SW480 (cell line): ENCODE measurements around the gene SMARCA2.
"Not testable (repeated sequence)": the region's sequence is repeated elsewhere in the genome, so short reads cannot be mapped to it uniquely, and the experiment has no call there.

Experiments used
- DNase-seq: peaks from one replicate; pipeline ENCODE4 v3.0.0-alpha.2; 2016; ENCODE audit warnings: low spot score

The SMARCA2 gene

GRCh38 chr9:2145746-2146145, 130.6 kb downstream of the SMARCA2 start:
- no peak for DNase-seq

DNA sequence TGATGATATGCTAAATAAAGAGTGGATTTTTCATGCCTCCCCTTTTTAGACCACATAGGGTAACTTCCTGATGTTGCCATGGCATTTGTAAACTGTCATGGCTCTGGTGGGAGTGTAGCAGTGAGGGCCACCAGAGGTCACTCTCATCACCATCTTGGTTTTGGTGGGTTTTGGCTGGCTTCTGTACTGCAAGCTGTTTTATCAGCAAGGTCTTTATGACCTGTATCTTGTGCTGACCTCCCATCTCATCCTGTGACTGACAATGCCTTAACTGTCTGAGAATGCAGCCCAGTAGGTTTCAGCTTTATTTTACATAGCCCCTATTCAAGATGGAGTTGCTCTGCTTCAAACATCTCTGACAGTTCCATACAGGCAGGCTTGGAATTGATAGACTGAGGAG, 131.6 kb downstream of the SMARCA2 start:
- not testable (repeated sequence) for DNase-seq

DNA sequence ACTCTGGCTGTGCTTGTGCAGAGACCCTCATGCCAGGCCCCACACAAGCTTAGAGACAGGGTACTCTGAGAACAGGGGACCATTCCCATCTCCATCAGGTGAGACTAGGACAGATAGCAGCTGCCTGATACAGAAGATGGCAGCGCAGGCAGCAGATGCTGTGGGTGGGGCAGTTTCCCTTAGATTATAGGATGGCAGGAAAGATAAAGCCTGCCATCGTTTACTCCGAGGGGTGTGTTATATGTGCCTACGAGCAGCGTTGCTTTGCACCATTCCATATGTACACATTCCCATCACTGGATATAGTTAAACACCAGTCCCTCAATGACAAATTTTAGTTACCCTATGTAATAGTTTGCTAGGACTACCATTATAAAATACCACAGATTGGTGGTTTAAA, 135.2 kb downstream of the SMARCA2 start:
- DNase-seq: no peak

- DNase-seq: no peak
Measured at GRCh38 chr9:2151171-2151570, 136.0 kb downstream of the SMARCA2 start.

- no peak for DNase-seq
Measured at GRCh38 chr9:2152966-2153629, 138.0 kb downstream of the SMARCA2 start.

DNA sequence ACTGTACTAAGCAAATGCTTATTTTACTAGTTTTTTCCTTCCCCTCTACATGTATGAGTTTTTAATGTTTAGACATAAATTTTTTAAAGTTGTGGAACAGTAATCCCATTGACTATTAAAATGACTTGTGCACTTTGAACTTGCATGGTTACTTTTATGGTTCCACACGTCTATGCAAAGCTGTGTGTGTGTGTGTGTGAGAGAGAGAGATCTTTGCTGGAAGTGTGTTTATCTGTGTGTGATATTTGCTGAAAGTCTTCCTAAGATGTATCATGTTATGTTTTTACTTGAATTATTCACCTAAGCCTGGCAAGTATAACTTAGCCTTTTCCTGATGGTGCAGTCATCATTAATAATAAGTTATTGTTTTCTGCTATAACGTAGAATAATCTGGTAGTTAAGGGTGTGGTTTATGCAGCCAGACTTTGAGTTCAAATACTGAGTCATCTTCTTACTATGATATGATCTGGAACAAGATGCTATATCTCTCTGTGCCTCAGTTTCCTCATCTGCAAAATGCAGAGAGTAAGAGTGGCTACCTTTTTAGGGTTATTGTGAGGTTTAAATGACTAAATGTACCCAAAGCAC, 138.6 kb downstream of the SMARCA2 start:
- no peak for DNase-seq

GRCh38 chr9:2154731-2155130, 139.6 kb downstream of the SMARCA2 start:
- no peak for DNase-seq

DNA sequence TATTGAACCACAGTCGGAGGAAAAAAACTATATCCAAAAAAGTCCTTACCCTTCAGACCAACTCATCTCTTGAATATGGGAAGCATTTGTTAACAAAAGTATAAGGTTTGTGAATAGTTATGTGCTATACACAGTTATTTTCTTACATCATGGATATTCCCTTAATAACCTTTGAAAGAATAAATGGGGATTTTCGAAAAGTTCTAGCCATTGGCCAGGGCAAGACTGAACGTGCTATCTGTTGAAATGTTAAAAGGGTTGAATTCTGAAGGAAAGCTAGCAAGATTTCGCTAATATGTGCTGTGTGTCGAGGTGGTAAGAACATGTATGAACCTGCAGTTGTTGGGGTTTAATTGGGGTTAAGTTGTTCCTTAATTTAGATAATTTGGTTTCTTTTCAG, 140.8 kb downstream of the SMARCA2 start:
- no peak for DNase-seq

DNA sequence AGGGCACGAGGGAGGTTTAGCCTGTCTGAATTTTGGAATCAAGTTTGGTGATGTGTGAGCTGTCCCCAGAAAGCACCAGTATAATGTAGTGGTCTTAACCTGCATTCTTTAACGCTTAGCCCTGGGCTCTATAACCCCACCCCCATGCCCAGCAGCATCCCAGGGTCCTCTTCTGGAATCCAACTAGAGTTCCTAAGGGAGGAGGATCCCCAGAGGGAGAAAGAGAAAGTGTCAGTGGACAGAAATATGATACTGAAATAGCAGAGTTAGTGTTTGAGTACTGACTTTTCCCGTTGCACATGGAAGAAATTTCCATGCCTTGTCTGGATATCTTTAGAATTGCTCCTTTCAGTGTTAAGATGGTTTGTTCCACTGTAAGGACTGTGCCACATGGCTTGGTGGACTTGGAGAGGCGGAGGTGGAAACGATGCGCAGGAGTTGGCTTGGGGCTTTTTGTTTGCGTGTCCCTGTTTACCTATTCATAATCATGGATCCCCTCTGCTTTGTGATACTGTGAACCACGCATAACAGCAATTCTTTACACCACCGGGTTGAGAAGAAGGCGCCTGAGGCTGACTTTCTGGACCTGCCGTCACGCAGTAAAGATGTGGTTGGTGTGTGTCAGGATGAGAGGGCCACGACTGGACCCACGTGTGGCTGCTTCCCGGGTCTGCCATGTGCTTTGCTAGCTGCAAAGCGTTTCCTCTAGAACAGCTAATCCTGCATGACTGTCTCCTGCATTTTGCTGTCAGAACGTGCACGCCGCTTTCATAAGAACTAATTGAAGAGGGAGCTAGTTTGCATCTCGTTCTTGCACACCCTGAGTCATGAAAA, 142.3 kb downstream of the SMARCA2 start:
- DNase-seq: peak; percentile 61

GRCh38 chr9:2158111-2158610, 143.0 kb downstream of the SMARCA2 start:
- peak; percentile 62 for DNase-seq

- DNase-seq: no peak
Measured at GRCh38 chr9:2158766-2159430, 143.8 kb downstream of the SMARCA2 start.

DNA sequence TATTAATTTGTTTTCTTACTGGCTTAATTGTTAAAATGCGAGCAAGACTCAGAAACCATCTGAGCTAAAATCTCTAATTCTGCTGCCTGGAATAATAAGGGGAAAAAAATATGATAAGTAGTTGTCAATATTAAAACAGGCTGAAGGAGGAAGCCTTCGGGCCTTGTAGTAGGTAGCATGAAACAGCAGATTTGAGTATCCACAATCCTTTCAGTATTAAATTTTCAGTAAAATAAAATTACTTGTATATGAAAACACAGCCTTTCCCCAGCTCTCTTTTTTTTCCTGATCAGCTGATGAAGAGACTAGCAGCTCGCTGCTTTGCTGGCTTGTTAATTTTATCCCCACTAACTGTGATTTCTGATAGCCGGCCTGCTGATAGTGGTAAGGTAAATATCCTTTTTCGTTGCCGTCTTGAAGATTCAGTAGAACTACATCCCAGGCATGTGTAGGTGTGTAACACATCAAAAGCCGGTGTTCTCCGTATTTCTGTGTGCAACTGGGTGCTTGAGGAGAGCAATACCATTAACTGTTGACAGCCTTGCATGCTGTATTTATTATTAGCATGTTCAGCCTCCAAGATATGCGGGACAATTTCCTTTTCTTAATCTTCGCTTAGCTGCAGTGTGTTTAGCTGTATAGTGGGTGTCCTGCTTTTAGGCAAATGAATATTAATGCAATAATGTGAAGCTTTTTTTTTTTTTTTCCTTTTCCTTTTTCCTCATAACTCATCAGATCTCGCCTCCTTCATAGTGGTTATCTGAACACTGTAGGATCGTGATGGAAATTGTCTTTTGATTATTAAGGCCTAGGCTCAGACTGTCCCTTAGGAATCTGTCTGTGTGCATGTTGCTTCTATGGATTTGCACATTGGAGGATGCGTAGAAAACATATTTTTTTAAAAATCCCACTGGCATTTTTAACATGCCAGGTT, 144.6 kb downstream of the SMARCA2 start:
- no peak for DNase-seq

- no peak for DNase-seq
Measured at GRCh38 chr9:2161661-2162060, 146.5 kb downstream of the SMARCA2 start.

GRCh38 chr9:2163231-2163885, 148.2 kb downstream of the SMARCA2 start:
- DNase-seq: no peak

DNA sequence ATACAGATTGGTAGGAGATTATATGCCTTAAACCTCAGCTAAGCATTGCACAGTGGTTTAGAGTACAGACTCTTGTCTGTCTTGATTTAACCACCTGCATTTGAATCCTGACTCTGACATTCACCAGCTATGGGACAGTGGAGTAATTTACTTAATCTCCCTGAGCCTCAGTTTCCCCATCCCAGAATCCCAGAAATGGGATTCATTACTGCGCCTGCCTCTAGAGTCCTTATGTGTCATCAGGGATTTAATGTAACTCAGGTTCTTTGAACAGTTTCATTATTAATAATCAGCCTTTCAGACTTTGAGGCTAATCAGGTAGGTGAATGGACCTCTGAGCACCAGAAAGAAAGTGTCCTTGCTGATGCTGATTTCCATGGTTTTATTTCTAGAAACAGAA, 149.1 kb downstream of the SMARCA2 start:
- DNase-seq: no peak

DNA sequence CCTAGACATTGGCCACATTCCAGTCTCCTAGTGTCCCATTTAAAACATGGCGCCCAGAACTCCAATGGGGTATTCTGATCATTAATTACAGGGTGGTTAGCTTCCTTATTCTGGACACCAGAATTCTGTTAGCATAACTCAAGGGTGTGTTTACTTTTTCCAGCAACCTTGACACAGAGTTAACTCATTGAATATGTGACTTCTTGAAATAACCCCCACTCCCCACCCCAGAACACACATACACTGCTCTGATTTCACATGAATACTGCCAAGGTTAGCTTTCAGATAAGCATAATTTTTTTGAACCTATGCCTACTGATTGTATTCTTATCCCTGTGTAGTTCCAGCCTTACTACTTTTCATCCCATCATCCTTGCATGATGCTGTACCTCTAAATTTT, 151.1 kb downstream of the SMARCA2 start:
- DNase-seq: no peak

- DNase-seq: no peak
Measured at GRCh38 chr9:2169035-2169434, 153.9 kb downstream of the SMARCA2 start.

GRCh38 chr9:2170722-2171121, 155.6 kb downstream of the SMARCA2 start:
- DNase-seq: no peak

DNA sequence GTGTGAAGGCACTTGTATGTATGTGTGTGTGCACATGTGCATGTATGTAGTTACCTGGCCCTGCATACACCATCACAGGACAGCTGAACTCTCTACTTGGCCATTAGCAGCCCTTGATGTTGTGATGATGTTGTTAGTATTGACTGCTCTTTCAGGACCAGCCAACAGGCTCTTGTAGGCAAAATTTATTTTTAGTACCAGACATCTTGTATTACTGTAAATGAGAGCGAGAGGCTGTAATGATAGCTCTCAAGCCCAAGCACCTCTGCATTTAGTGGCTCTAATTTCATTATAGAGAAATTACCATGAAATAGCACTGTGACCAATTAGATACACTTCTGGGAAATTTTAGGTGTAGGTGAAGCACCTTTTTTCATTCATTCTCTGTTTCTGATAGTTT, 158.0 kb downstream of the SMARCA2 start:
- DNase-seq: no peak

DNA sequence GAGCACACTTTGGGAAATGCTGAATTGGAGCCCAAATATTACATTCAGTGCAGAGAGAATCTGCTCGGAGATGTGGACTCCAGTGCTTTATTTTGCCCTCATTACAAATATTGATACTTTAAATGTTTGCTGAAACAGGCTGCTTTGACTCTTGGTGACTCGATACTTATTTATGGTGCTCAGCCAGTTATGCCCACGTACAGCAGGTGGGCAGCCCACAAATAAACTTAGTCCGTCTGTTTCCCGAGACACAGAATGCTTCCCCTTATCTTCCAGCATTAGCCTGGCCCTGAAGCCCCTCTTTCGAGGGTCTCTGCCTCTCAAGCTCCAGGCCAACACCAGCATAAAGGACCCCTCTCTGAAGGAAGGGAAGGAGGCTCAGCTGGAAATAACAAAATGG, 158.7 kb downstream of the SMARCA2 start:
- no peak for DNase-seq

DNA sequence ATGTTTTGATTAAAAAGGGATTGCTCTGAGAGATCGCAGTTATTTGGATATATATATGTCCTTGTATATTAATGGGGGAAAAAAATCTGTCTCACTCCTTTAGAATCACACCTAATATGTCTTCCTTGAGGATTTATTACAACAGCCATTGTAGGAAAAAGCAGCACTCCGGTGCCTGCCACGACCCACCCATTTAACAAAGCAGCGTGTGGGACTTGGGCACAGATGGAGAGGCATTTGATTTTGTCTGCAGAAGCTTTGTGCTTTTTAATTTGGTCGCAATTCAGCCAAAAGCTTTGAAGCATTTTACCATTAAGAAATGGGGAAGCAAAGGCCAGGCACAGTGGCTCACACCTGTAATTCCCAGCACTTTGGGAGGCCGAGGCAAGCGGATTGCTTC, 159.2 kb downstream of the SMARCA2 start:
- no peak for DNase-seq
